ENCODE data around the gene CTPS1. TPM values are rescaled to one million over a fixed set of nuclear protein-coding genes. Genes with fewer than 3 reads are reported as not detected.

Gene CTPS1
- total RNA-seq, 1 donor from 2014 or later: 175 TPM

GRCh38 chr1:40951943-40952743, 27.4 kb upstream of the CTPS1 start:
- no peak overlapping the region for H3K4me3 Mint-ChIP-seq
- no peaks in the 10 kb centered on the region for H3K9me3 Mint-ChIP-seq
- peak; percentile 89 for DNase-seq
- no peak overlapping the region for H3K27ac Mint-ChIP-seq
- peaks cover 9% of the 10 kb centered on the region for H3K4me1 Mint-ChIP-seq
- peaks cover 26% of the 10 kb centered on the region for H3K27me3 Mint-ChIP-seq
- no peaks in the 10 kb centered on the region for H3K36me3 Mint-ChIP-seq (ENCODE audit: low read depth)
- intact Hi-C loops (cut with micrococcal nuclease): loop anchor here (1.0 to 2.0 kb wide), 2 partner anchors 101 to 340 kb away; no protein-coding TSS in a partner anchor

GRCh38 chr1:40952744-40953315, 26.7 kb upstream of the CTPS1 start:
- intact Hi-C loops (cut with micrococcal nuclease): loop anchor here (1.0 to 2.0 kb wide), 2 partner anchors 102 to 341 kb away; no protein-coding TSS in a partner anchor
- Mint-ChIP-seq H3K9me3 (no peaks in the 10 kb centered on the region), H3K27me3 (peaks cover 26% of the 10 kb centered on the region), H3K4me1 (peaks cover 9% of the 10 kb centered on the region), H3K4me3 (no peak overlapping the region), H3K36me3 (ENCODE audit: low read depth) (no peaks in the 10 kb centered on the region), H3K27ac (no peak overlapping the region)
- DNase-seq: no peak

GRCh38 chr1:40954626-40955025, 24.9 kb upstream of the CTPS1 start:
- Mint-ChIP-seq H3K36me3 (ENCODE audit: low read depth) (no peaks in the 10 kb centered on the region), H3K4me3 (no peak overlapping the region), H3K27ac (no peak overlapping the region), H3K27me3 (peaks cover 26% of the 10 kb centered on the region), H3K4me1 (peaks cover 2% of the 10 kb centered on the region), H3K9me3 (no peaks in the 10 kb centered on the region)
- no peak for DNase-seq
- intact Hi-C loops (cut with micrococcal nuclease): no loop called here

- DNase-seq: no peak
- Mint-ChIP-seq H3K27me3 (peaks cover 26% of the 10 kb centered on the region), H3K4me1 (peaks cover 2% of the 10 kb centered on the region), H3K36me3 (ENCODE audit: low read depth) (no peaks in the 10 kb centered on the region), H3K4me3 (no peak overlapping the region), H3K27ac (no peak overlapping the region), H3K9me3 (no peaks in the 10 kb centered on the region)
- intact Hi-C loops (cut with micrococcal nuclease): no loop called here
Observed at GRCh38 chr1:40955266-40955665, 24.2 kb upstream of the CTPS1 start.

GRCh38 chr1:40956407-40956806, 23.1 kb upstream of the CTPS1 start:
- intact Hi-C loops (cut with micrococcal nuclease): no loop called here
- H3K36me3 Mint-ChIP-seq (ENCODE audit: low read depth): no peaks in the 10 kb centered on the region
- DNase-seq: no peak
- H3K27me3 Mint-ChIP-seq: peaks cover 22% of the 10 kb centered on the region
- H3K4me3 Mint-ChIP-seq: no peak overlapping the region
- peaks cover 2% of the 10 kb centered on the region for H3K4me1 Mint-ChIP-seq
- no peak overlapping the region for H3K27ac Mint-ChIP-seq
- H3K9me3 Mint-ChIP-seq: no peaks in the 10 kb centered on the region

- intact Hi-C loops (cut with micrococcal nuclease): no loop called here
- H3K36me3 Mint-ChIP-seq (ENCODE audit: low read depth): no peaks in the 10 kb centered on the region
- peaks cover 21% of the 10 kb centered on the region for H3K27me3 Mint-ChIP-seq
- H3K27ac Mint-ChIP-seq: no peak overlapping the region
- no peaks in the 10 kb centered on the region for H3K4me1 Mint-ChIP-seq
- no peak overlapping the region for H3K4me3 Mint-ChIP-seq
- H3K9me3 Mint-ChIP-seq: no peaks in the 10 kb centered on the region
- DNase-seq: no peak
Observed at GRCh38 chr1:40958210-40958609, 21.3 kb upstream of the CTPS1 start.

- H3K27me3 Mint-ChIP-seq: peaks cover 2% of the 10 kb centered on the region
- DNase-seq: peak; percentile 41
- H3K36me3 Mint-ChIP-seq (ENCODE audit: low read depth): no peaks in the 10 kb centered on the region
- no peak overlapping the region for H3K4me3 Mint-ChIP-seq
- no peak overlapping the region for H3K27ac Mint-ChIP-seq
- H3K4me1 Mint-ChIP-seq: no peaks in the 10 kb centered on the region
- intact Hi-C loops (cut with micrococcal nuclease): no loop called here
- H3K9me3 Mint-ChIP-seq: no peaks in the 10 kb centered on the region
Observed at GRCh38 chr1:40965531-40965930, 14.0 kb upstream of the CTPS1 start.

GRCh38 chr1:40966417-40966816, 13.1 kb upstream of the CTPS1 start:
- no peak for DNase-seq
- no peak overlapping the region for H3K27ac Mint-ChIP-seq
- H3K36me3 Mint-ChIP-seq (ENCODE audit: low read depth): no peaks in the 10 kb centered on the region
- H3K4me1 Mint-ChIP-seq: no peaks in the 10 kb centered on the region
- intact Hi-C loops (cut with micrococcal nuclease): no loop called here
- H3K9me3 Mint-ChIP-seq: no peaks in the 10 kb centered on the region
- H3K27me3 Mint-ChIP-seq: peaks cover 2% of the 10 kb centered on the region
- H3K4me3 Mint-ChIP-seq: no peak overlapping the region

GRCh38 chr1:40969445-40969844, 10.1 kb upstream of the CTPS1 start:
- Mint-ChIP-seq H3K9me3 (no peaks in the 10 kb centered on the region), H3K36me3 (ENCODE audit: low read depth) (no peaks in the 10 kb centered on the region), H3K4me3 (no peak overlapping the region), H3K27ac (no peak overlapping the region), H3K4me1 (peaks cover 6% of the 10 kb centered on the region), H3K27me3 (peaks cover 2% of the 10 kb centered on the region)
- DNase-seq: no peak
- intact Hi-C loops (cut with micrococcal nuclease): no loop called here

GRCh38 chr1:40971966-40972365, 7.5 kb upstream of the CTPS1 start:
- Mint-ChIP-seq H3K36me3 (ENCODE audit: low read depth) (no peaks in the 10 kb centered on the region), H3K4me3 (no peak overlapping the region), H3K27me3 (peaks cover 2% of the 10 kb centered on the region), H3K9me3 (peaks cover 2% of the 10 kb centered on the region), H3K4me1 (peaks cover 12% of the 10 kb centered on the region), H3K27ac (no peak overlapping the region)
- intact Hi-C loops (cut with micrococcal nuclease): loop anchor here (10.0 kb wide), 1 partner anchor 107 kb away; the partner anchor contains the start of gene CITED4
- no peak for DNase-seq

GRCh38 chr1:40973912-40974311, 5.6 kb upstream of the CTPS1 start:
- Mint-ChIP-seq H3K36me3 (ENCODE audit: low read depth) (no peaks in the 10 kb centered on the region), H3K9me3 (peaks cover 4% of the 10 kb centered on the region), H3K4me3 (no peak overlapping the region), H3K27ac (no peak overlapping the region), H3K27me3 (peaks cover 2% of the 10 kb centered on the region), H3K4me1 (peaks cover 17% of the 10 kb centered on the region)
- intact Hi-C loops (cut with micrococcal nuclease): loop anchor here (10.0 kb wide), 1 partner anchor 109 kb away; the partner anchor contains the start of gene CITED4
- DNase-seq: no peak

GRCh38 chr1:40974945-40975344, 4.6 kb upstream of the CTPS1 start:
- intact Hi-C loops (cut with micrococcal nuclease): loop anchor here (10.0 kb wide), 1 partner anchor 110 kb away; the partner anchor contains the start of gene CITED4
- no peak overlapping the region for H3K27ac Mint-ChIP-seq
- no peak overlapping the region for H3K4me3 Mint-ChIP-seq
- no peak for DNase-seq
- no peaks in the 10 kb centered on the region for H3K36me3 Mint-ChIP-seq (ENCODE audit: low read depth)
- peaks cover 2% of the 10 kb centered on the region for H3K27me3 Mint-ChIP-seq
- H3K9me3 Mint-ChIP-seq: peaks cover 4% of the 10 kb centered on the region
- H3K4me1 Mint-ChIP-seq: peaks cover 17% of the 10 kb centered on the region

GRCh38 chr1:40976952-40977690, 2.4 kb upstream of the CTPS1 start:
- Mint-ChIP-seq H3K27ac (peak overlapping the region; percentile 13), H3K4me1 (peaks cover 31% of the 10 kb centered on the region), H3K9me3 (peaks cover 4% of the 10 kb centered on the region)

More at GRCh38 chr1:40976952-40977690, 2.4 kb upstream of the CTPS1 start:
- Mint-ChIP-seq H3K4me3 (no peak overlapping the region), H3K27me3 (peaks cover 2% of the 10 kb centered on the region), H3K36me3 (ENCODE audit: low read depth) (peaks cover 17% of the 10 kb centered on the region)
- intact Hi-C loops (cut with micrococcal nuclease): loop anchor here (10.0 kb wide), 1 partner anchor 112 kb away; the partner anchor contains the start of gene CITED4
- no peak for DNase-seq

Data from activated CD4-positive, alpha-beta T cell treated with anti-CD3 and anti-CD28 coated beads, Interleukin-2, amount 10 ng/mL, durations not matched to agents 24 days and 14 days (primary cell).